Liver (tissue), 9 donors: ENCODE results near the gene EN1. TPM values are rescaled to one million over a fixed set of nuclear protein-coding genes. Genes with fewer than 3 reads are reported as not detected.

Experiments used
- DNase-seq: peaks from one replicate; pipeline ENCODE4 v3.0.0-alpha.2; 2017; ENCODE audit warnings: low spot score
- H3K27ac ChIP-seq, 2 donors: one replicate each; pipeline ENCODE4 v1.7.0; 2013; ENCODE audit warnings: inconsistent platforms in 2 of 2, low read length in 2 of 2, control low read depth in 1 of 2, low read depth in 1 of 2, mild to moderate bottlenecking in 1 of 2
- H3K27me3 ChIP-seq, 4 donors: one replicate each; pipeline versions ENCODE4 v1.6.1 to v1.7.0; 2013; ENCODE audit warnings: low read length in 3 of 4, inconsistent platforms in 1 of 4, mild to moderate bottlenecking in 1 of 4, moderate library complexity in 1 of 4; ENCODE audit not compliant: control insufficient read depth in 4 of 4, insufficient read depth in 4 of 4
- H3K36me3 ChIP-seq, 4 donors: one replicate each; pipeline versions ENCODE4 v1.6.1 to v1.7.0; 2013; ENCODE audit warnings: low read length in 3 of 4, mild to moderate bottlenecking in 3 of 4, low read depth in 1 of 4, moderate library complexity in 1 of 4; ENCODE audit not compliant: control insufficient read depth in 4 of 4, insufficient read depth in 3 of 4
- H3K4me1 ChIP-seq, 4 donors: one replicate each; pipeline versions ENCODE4 v1.6.1 to v1.7.0; 2013; ENCODE audit warnings: low read length in 3 of 4, mild to moderate bottlenecking in 3 of 4, moderate library complexity in 1 of 4; ENCODE audit not compliant: control insufficient read depth in 4 of 4, insufficient read depth in 4 of 4
- H3K4me3 ChIP-seq, 3 donors: one replicate each; pipeline versions ENCODE4 v1.6.1 to v1.7.0; 2013; ENCODE audit warnings: low read length in 3 of 3, control low read depth in 1 of 3, low read depth in 1 of 3, mild to moderate bottlenecking in 1 of 3
- H3K9ac ChIP-seq, 2 donors: one replicate each; pipeline ENCODE4 v1.7.0; 2013; ENCODE audit warnings: low read length in 2 of 2, mild to moderate bottlenecking in 2 of 2, moderate library complexity in 2 of 2, control low read depth in 1 of 2, low read depth in 1 of 2
- H3K9me3 ChIP-seq, 4 donors: one replicate each; pipeline versions ENCODE4 v1.6.1 to v1.7.0; 2013; ENCODE audit warnings: low read length in 3 of 4; ENCODE audit not compliant: control insufficient read depth in 4 of 4
- EGR1 ChIP-seq, 2 donors: IDR thresholded peaks; 2 replicates each; pipeline ENCODE4 v1.6.1; 2016 to 2018; ENCODE audit warnings: antibody characterized with exemption in 2 of 2, low read depth in 2 of 2
- FOXA1 ChIP-seq: IDR thresholded peaks from 2 replicates; pipeline ENCODE4 v1.6.1; 2016; ENCODE audit warnings: antibody characterized with exemption
- FOXA2 ChIP-seq: IDR thresholded peaks from 2 replicates; pipeline ENCODE4 v1.6.1; 2016; ENCODE audit warnings: antibody characterized with exemption
- GABPA ChIP-seq, 2 donors: IDR thresholded peaks in 1 of 2; conservative IDR thresholded peaks in 1 of 2; 2 replicates each; pipeline ENCODE4 v1.6.1; 2016; ENCODE audit warnings: antibody characterized with exemption in 2 of 2, mild to moderate bottlenecking in 1 of 2, moderate library complexity in 1 of 2
- HNF4A ChIP-seq, 2 donors: conservative IDR thresholded peaks; 2 replicates each; pipeline ENCODE4 v1.6.1; 2016; ENCODE audit warnings: antibody characterized with exemption in 2 of 2, mild to moderate bottlenecking in 2 of 2
- HNF4G ChIP-seq: IDR thresholded peaks from 2 replicates; pipeline ENCODE4 v1.6.1; 2016; ENCODE audit warnings: antibody characterized with exemption
- JUND ChIP-seq, 2 donors: IDR thresholded peaks; 2 replicates each; pipeline ENCODE4 v1.6.1; 2016; ENCODE audit warnings: antibody characterized with exemption in 2 of 2
- NR2F2 ChIP-seq: IDR thresholded peaks from 2 replicates; pipeline ENCODE4 v1.6.1; 2016; ENCODE audit warnings: antibody characterized with exemption
- RAD21 ChIP-seq, 2 donors: IDR thresholded peaks; 2 replicates each; pipeline ENCODE4 v1.6.1; 2016; ENCODE audit warnings: antibody characterized with exemption in 2 of 2, mild to moderate bottlenecking in 2 of 2
- RXRA ChIP-seq, 2 donors: IDR thresholded peaks; 2 replicates each; pipeline ENCODE4 v1.6.1; 2017 to 2018; ENCODE audit warnings: antibody characterized with exemption in 2 of 2, mild to moderate bottlenecking in 1 of 2
- SP1 ChIP-seq: IDR thresholded peaks from 2 replicates; pipeline ENCODE4 v1.6.1; 2018; ENCODE audit warnings: antibody characterized with exemption, mild to moderate bottlenecking
- TAF1 ChIP-seq: conservative IDR thresholded peaks from 2 replicates; pipeline ENCODE4 v1.6.1; 2016; ENCODE audit warnings: antibody characterized with exemption, mild to moderate bottlenecking
- YY1 ChIP-seq: IDR thresholded peaks from 2 replicates; pipeline ENCODE4 v1.6.1; 2016; ENCODE audit warnings: antibody characterized with exemption, mild to moderate bottlenecking
- WGBS: extraction: QIAGEN DNeasy Blood & Tissue Kit; methylation state at CpG from one replicate; pipeline ENCODE4 v1.1.7; 2013; 5-methylcytosine and 5-hydroxymethylcytosine counted together
- polyA plus RNA-seq, 2 donors: library from polyadenylated mRNA; stranded (reverse) in 1 of 2; unstranded in 1 of 2; fragments of 200-250 nt in 1 of 2; fragments of >200 nt in 1 of 2; fragmentation: Nextera tagmentation in 1 of 2; extraction: Ambion mirVana in 1 of 2; gene quantifications; one replicate each; pipeline versions ENCODE4 v1.2.1 to v1.2.3, GENCODE V29; 2013 to 2015
- total RNA-seq, 2 donors: library from RNA; depleted of rRNA; stranded (reverse); fragments of >200 nt; gene quantifications; one replicate each; pipeline ENCODE4 v1.2.3, GENCODE V29; 2014
- TF ChIP-seq, protein P1 (sequence below): IDR thresholded peaks from 2 replicates; pipeline ENCODE4 v1.6.1; 2016; ENCODE audit warnings: antibody characterized with exemption, mild to moderate bottlenecking
- TF ChIP-seq, protein P2 (sequence below): fragments of 150-350 bp; IDR thresholded peaks from 2 replicates; pipeline ENCODE4 v1.5.1; 2017; ENCODE audit warnings: improper control_type of control experiment, low read depth, low read length; ENCODE audit not compliant: missing input control
- TF ChIP-seq, protein P3 (sequence below): IDR thresholded peaks from 2 replicates; pipeline ENCODE4 v1.6.1; 2016; ENCODE audit warnings: antibody characterized with exemption
- TF ChIP-seq, protein P4 (sequence below): IDR thresholded peaks from 2 replicates; pipeline ENCODE4 v1.6.1; 2016; ENCODE audit warnings: antibody characterized with exemption
- TF ChIP-seq, protein P5 (sequence below): IDR thresholded peaks from 2 replicates; pipeline ENCODE4 v1.6.1; 2016; ENCODE audit warnings: antibody characterized with exemption
- donor health status: healthy.
- donor health status: healthy.
- donor health status: healthy.
- donor health status: healthy.
- donor health status: healthy.

Gene EN1
- total and polyA plus RNA-seq, 4 donors: not detected

DNA sequence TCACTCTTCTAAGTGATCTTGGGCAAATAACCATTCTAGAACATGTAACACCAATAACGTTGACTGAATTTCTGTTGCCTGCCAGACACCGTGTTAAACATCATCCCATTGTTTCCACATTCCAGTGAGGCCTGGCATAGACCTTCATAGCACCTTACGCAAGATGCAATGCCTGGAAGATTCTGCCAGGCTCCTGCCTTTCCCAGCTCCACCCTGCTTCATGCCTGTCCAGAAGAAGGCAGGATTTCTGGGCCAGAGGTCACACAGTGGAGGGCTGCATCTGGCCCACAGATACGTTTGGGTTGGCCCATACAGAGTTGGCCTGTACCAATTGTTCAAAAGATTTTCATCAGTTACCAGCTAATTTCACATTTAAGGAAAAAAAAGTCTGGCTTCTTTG is 46.3 kb downstream of the EN1 start:
- no peaks in the 10 kb centered on the region for H3K9me3 ChIP-seq
- H3K4me1 ChIP-seq: no peaks in the 10 kb centered on the region
- no peak for DNase-seq
- TF ChIP-seq, protein P1, sequence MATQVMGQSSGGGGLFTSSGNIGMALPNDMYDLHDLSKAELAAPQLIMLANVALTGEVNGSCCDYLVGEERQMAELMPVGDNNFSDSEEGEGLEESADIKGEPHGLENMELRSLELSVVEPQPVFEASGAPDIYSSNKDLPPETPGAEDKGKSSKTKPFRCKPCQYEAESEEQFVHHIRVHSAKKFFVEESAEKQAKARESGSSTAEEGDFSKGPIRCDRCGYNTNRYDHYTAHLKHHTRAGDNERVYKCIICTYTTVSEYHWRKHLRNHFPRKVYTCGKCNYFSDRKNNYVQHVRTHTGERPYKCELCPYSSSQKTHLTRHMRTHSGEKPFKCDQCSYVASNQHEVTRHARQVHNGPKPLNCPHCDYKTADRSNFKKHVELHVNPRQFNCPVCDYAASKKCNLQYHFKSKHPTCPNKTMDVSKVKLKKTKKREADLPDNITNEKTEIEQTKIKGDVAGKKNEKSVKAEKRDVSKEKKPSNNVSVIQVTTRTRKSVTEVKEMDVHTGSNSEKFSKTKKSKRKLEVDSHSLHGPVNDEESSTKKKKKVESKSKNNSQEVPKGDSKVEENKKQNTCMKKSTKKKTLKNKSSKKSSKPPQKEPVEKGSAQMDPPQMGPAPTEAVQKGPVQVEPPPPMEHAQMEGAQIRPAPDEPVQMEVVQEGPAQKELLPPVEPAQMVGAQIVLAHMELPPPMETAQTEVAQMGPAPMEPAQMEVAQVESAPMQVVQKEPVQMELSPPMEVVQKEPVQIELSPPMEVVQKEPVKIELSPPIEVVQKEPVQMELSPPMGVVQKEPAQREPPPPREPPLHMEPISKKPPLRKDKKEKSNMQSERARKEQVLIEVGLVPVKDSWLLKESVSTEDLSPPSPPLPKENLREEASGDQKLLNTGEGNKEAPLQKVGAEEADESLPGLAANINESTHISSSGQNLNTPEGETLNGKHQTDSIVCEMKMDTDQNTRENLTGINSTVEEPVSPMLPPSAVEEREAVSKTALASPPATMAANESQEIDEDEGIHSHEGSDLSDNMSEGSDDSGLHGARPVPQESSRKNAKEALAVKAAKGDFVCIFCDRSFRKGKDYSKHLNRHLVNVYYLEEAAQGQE: no peak
- TF ChIP-seq RAD21 (IDR thresholded peaks at IDR 0.05) (no peak), HNF4A (conservative IDR thresholded peaks at IDR 0.05) (no peak), HNF4G (no peak), TAF1 (no peak), GABPA (IDR thresholded peaks at IDR 0.05 in 1 of 2, conservative IDR thresholded peaks at IDR 0.05 in 1 of 2) (no peak), FOXA2 (no peak), EGR1 (IDR thresholded peaks at IDR 0.05; ENCODE audit: low read depth in 2 of 2) (no peak), YY1 (no peak), SP1 (no peak), FOXA1 (no peak), NR2F2 (no peak), JUND (IDR thresholded peaks at IDR 0.05) (no peak), RXRA (IDR thresholded peaks at IDR 0.05) (no peak)
- TF ChIP-seq, protein P2, sequence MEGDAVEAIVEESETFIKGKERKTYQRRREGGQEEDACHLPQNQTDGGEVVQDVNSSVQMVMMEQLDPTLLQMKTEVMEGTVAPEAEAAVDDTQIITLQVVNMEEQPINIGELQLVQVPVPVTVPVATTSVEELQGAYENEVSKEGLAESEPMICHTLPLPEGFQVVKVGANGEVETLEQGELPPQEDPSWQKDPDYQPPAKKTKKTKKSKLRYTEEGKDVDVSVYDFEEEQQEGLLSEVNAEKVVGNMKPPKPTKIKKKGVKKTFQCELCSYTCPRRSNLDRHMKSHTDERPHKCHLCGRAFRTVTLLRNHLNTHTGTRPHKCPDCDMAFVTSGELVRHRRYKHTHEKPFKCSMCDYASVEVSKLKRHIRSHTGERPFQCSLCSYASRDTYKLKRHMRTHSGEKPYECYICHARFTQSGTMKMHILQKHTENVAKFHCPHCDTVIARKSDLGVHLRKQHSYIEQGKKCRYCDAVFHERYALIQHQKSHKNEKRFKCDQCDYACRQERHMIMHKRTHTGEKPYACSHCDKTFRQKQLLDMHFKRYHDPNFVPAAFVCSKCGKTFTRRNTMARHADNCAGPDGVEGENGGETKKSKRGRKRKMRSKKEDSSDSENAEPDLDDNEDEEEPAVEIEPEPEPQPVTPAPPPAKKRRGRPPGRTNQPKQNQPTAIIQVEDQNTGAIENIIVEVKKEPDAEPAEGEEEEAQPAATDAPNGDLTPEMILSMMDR: no peak
- TF ChIP-seq, protein P3, sequence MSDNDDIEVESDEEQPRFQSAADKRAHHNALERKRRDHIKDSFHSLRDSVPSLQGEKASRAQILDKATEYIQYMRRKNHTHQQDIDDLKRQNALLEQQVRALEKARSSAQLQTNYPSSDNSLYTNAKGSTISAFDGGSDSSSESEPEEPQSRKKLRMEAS: no peak
- TF ChIP-seq, protein P4, sequence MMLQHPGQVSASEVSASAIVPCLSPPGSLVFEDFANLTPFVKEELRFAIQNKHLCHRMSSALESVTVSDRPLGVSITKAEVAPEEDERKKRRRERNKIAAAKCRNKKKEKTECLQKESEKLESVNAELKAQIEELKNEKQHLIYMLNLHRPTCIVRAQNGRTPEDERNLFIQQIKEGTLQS: no peak
- TF ChIP-seq, protein P5, sequence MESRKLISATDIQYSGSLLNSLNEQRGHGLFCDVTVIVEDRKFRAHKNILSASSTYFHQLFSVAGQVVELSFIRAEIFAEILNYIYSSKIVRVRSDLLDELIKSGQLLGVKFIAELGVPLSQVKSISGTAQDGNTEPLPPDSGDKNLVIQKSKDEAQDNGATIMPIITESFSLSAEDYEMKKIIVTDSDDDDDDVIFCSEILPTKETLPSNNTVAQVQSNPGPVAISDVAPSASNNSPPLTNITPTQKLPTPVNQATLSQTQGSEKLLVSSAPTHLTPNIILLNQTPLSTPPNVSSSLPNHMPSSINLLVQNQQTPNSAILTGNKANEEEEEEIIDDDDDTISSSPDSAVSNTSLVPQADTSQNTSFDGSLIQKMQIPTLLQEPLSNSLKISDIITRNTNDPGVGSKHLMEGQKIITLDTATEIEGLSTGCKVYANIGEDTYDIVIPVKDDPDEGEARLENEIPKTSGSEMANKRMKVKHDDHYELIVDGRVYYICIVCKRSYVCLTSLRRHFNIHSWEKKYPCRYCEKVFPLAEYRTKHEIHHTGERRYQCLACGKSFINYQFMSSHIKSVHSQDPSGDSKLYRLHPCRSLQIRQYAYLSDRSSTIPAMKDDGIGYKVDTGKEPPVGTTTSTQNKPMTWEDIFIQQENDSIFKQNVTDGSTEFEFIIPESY: no peak
- no peak overlapping the region for H3K4me3 ChIP-seq
- no peaks in the 10 kb centered on the region for H3K36me3 ChIP-seq
- 75% methylated on average over 4 of the region's 4 CpGs for WGBS
- no peak overlapping the region for H3K9ac ChIP-seq
- peaks cover 0 to 2% (median 0%) of the 10 kb centered on the region in 4 donors for H3K27me3 ChIP-seq
- H3K27ac ChIP-seq: no peak overlapping the region
